ENCODE data around the gene SCARB1.

DNA sequence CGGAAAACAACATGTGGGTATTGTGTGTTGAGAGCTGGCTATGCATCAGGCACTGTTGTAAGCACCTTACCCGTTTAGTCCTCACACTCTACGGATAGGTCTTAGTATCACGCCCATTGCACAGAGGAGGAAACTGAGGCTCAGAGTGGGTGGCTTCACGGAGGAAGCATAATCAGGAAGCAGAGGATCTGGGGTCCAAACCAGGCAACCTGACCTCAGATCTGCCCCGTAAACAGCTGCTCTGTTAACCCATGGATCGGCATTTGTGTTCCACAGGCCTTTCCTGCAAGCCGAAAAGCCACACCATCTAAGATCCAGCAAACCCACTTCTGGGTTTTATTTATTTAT, 107.9 kb downstream of the SCARB1 start:
- TF ChIP-seq ZFP3 (CRISPR knock-in tag; IDR thresholded peaks at IDR 0.05) (no peak), TOX (CRISPR knock-in tag; IDR thresholded peaks at IDR 0.05; ENCODE audit: borderline replicate concordance) (no peak)
